GM12873 (cell line): ENCODE results near the gene ALDH4A1.

Experiments used
- CTCF ChIP-seq: IDR thresholded peaks from 2 replicates; pipeline ENCODE4 v1.5.1; 2012; ENCODE audit warnings: low read depth, mild to moderate bottlenecking, moderate library complexity, low read length, control low read depth; ENCODE audit not compliant: insufficient read depth; ENCODE audit errors: missing control alignments

ALDH4A1 gene

GRCh38 chr1:18948048-18948912 lies 45.9 kb upstream of the ALDH4A1 start:
- TF ChIP-seq CTCF, result no peak

- TF ChIP-seq CTCF, result no peak
These were observed 45.2 kb upstream of the ALDH4A1 start for GRCh38 chr1:18947570-18947969.

GRCh38 chr1:18946550-18947381 lies 44.4 kb upstream of the ALDH4A1 start:
- TF ChIP-seq CTCF, result no peak

- no peak for TF ChIP-seq CTCF
These were observed 43.1 kb upstream of the ALDH4A1 start for GRCh38 chr1:18945401-18945849.

GRCh38 chr1:18944810-18945209 lies 42.5 kb upstream of the ALDH4A1 start:
- no peak for TF ChIP-seq CTCF

- TF ChIP-seq CTCF, result no peak
These were observed 41.7 kb upstream of the ALDH4A1 start for GRCh38 chr1:18943914-18944572.

- TF ChIP-seq CTCF, result no peak
These were observed 40.8 kb upstream of the ALDH4A1 start for GRCh38 chr1:18943162-18943561.
